ENCODE measurements around the gene ABCC4. TPM values are rescaled to one million over a fixed set of nuclear protein-coding genes. Genes with fewer than 3 reads are reported as not detected.

The ABCC4 gene
- total and polyA plus RNA-seq, 2 experiments from 2014 or later, result 4.3 to 12.2 TPM

GRCh38 chr13:95284436-95284835, 16.8 kb downstream of the ABCC4 start:
- Histone ChIP-seq H3K27me3 (ENCODE audit: insufficient read depth) (no peaks in the 10 kb centered on the region), H4K20me1 (replicated peaks; ENCODE audit: insufficient read depth) (no peaks in the 10 kb centered on the region; the same call in 1 of the 2 replicates), H3K4me3 (no peak overlapping the region), H3K36me3 (ENCODE audit: insufficient read depth) (no peaks in the 10 kb centered on the region), H3K4me1 (ENCODE audit: insufficient read depth) (peaks cover 4% of the 10 kb centered on the region; the same call in 1 of the 2 replicates), H3K79me2 (replicated peaks; ENCODE audit: insufficient read depth) (0 out of 2 replicates have a peak, but pooled peaks cover 3% of the 10 kb centered on the region), H3K9me2 (ENCODE audit: insufficient read depth) (no peaks in the 10 kb centered on the region), H3K4me2 (no peak overlapping the region), H3K27ac (ENCODE audit: low read depth) (no peak overlapping the region), H2AFZ (no peak overlapping the region), H3F3A (replicated peaks; ENCODE audit: low read depth) (no peaks in the 10 kb centered on the region)
- H3K36me3 Mint-ChIP-seq (ENCODE audit: low read depth), result no peaks in the 10 kb centered on the region
- H3K27me3 Mint-ChIP-seq (ENCODE audit: insufficient read depth, low read depth, poor library complexity), result peaks cover 5% of the 10 kb centered on the region
- no peak for TF ChIP-seq JUNB (IDR thresholded peaks at IDR 0.05; ENCODE audit: unreplicated experiment)
- no peak for TF ChIP-seq CTCF (conservative IDR thresholded peaks at IDR 0.05; ENCODE audit: low read depth in 2 of 2)
- peaks cover 7% of the 10 kb centered on the region for H3K4me1 Mint-ChIP-seq
- DNase-seq (ENCODE audit: low spot score) (no peak), ATAC-seq (no peak)
- H3K9me3 Mint-ChIP-seq, result no peaks in the 10 kb centered on the region
- H3K4me3 Mint-ChIP-seq, result no peak overlapping the region
- H3K27ac Mint-ChIP-seq, result no peak overlapping the region

DNA sequence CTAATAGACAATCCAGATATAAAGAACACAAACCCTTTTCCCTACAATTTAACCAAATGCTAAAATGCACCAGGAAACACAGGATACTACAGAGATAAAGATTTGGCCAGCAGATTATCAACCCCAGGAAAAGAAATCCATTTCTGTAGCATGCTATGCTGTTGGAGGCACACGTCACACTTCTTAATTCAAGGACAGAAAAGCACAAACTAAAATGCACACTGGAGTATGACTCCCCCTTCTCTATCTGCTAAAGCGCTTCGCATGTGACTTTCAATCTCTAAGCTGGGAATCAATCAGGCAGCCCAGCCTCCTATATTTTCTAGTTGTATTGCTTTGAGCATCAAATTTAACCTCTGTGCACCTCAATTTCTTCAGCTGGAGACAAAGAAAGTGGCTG, 22.2 kb downstream of the ABCC4 start:
- H3K4me3 ChIP-seq, result no peak overlapping the region
- H3K4me1 ChIP-seq (ENCODE audit: insufficient read depth), result peaks cover 10% of the 10 kb centered on the region; the same call in 1 of the 2 replicates
- no peak overlapping the region for H2AFZ ChIP-seq
- no peaks in the 10 kb centered on the region for H3K27me3 ChIP-seq (ENCODE audit: insufficient read depth)
- no peaks in the 10 kb centered on the region for H3F3A ChIP-seq (replicated peaks; ENCODE audit: low read depth)
- Mint-ChIP-seq H3K9me3 (no peaks in the 10 kb centered on the region), H3K27me3 (ENCODE audit: insufficient read depth, low read depth, poor library complexity) (peaks cover 6% of the 10 kb centered on the region), H3K36me3 (ENCODE audit: low read depth) (no peaks in the 10 kb centered on the region), H3K27ac (no peak overlapping the region), H3K4me3 (no peak overlapping the region), H3K4me1 (peaks cover 20% of the 10 kb centered on the region)
- H3K27ac ChIP-seq (ENCODE audit: low read depth), result no peak overlapping the region
- DNase-seq (ENCODE audit: low spot score) (no peak), ATAC-seq (no peak)
- H3K79me2 ChIP-seq (replicated peaks; ENCODE audit: insufficient read depth), result no peaks in the 10 kb centered on the region
- TF ChIP-seq ZNF114 (CRISPR knock-in tag; IDR thresholded peaks at IDR 0.05) (no peak), STAT1 (IDR thresholded peaks at IDR 0.05; ENCODE audit: unreplicated experiment) (no peak), NANOG (IDR thresholded peaks at IDR 0.05; ENCODE audit: borderline replicate concordance) (no peak), EZH2phosphoT487 (IDR thresholded peaks at IDR 0.05; ENCODE audit: unreplicated experiment) (no peak), ZNF331 (CRISPR knock-in tag; IDR thresholded peaks at IDR 0.05; ENCODE audit: low read depth) (no peak), JUNB (IDR thresholded peaks at IDR 0.05; ENCODE audit: unreplicated experiment) (no peak), CTCF (conservative IDR thresholded peaks at IDR 0.05; ENCODE audit: low read depth in 2 of 2) (no peak), EZH2 (IDR thresholded peaks at IDR 0.05; ENCODE audit: low read depth, unreplicated experiment) (no peak)
- H3K36me3 ChIP-seq (ENCODE audit: insufficient read depth), result no peaks in the 10 kb centered on the region
- no peaks in the 10 kb centered on the region for H3K9me2 ChIP-seq (ENCODE audit: insufficient read depth)
- H4K20me1 ChIP-seq (replicated peaks; ENCODE audit: insufficient read depth), result no peaks in the 10 kb centered on the region
- H3K4me2 ChIP-seq, result no peak overlapping the region
